SK-N-SH treated with all-trans-retinoic acid at 6 μM for 48 hours (cell line): Measurements from ENCODE around the gene COL25A1.

Experiments used
- ISL1 ChIP-seq: fragments of 250-450 bp; sonication (Bioruptor Pico); IDR thresholded peaks from 2 replicates; pipeline ENCODE4 v2.1.2; 2022; ENCODE audit warnings: mild to moderate bottlenecking, moderate library complexity
- PATZ1 ChIP-seq: fragments of 250-450 bp; sonication (Bioruptor Pico); IDR thresholded peaks from 2 replicates; pipeline ENCODE4 v1.8.0; 2020; ENCODE audit warnings: mild to moderate bottlenecking, moderate library complexity, borderline replicate concordance
- PPARA ChIP-seq: fragments of 250-450 bp; sonication (Bioruptor Pico); IDR thresholded peaks from 2 replicates; pipeline ENCODE4 v1.5.0; 2020; ENCODE audit warnings: mild to moderate bottlenecking, borderline replicate concordance
- ZFP30 ChIP-seq: fragments of 450-650 bp; formaldehyde crosslinking; IDR thresholded peaks from 2 replicates; pipeline ENCODE4 v1.5.0; 2022; ENCODE audit warnings: mild to moderate bottlenecking, moderate library complexity
- ZNF8 ChIP-seq: fragments of 450-650 bp; formaldehyde crosslinking; IDR thresholded peaks from 2 replicates; pipeline ENCODE4 v1.5.0; 2020; ENCODE audit warnings: mild to moderate bottlenecking, moderate library complexity

DNA sequence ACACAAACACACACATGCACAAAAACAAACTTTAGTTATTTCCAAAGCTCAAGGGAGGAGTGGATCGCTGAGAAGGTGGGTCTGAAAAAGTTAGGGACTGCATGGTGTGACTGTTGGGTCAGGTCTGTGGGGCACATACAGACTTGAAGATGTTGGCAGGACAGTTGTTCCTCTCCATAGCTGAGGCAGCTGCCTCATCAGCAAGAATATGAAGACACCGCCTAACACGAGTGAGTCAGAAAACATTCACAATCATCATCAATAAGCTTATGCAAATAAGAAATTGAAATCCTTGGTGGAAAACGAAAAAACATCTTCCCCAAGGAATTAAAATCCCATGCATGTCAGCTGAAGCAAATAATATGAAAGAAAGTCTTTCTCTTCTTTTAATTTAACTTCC is 148.0 kb downstream of the COL25A1 start:
- TF ChIP-seq PPARA (CRISPR knock-in tag) (no peak), ZNF8 (CRISPR knock-in tag) (no peak), PATZ1 (CRISPR knock-in tag) (no peak), ISL1 (CRISPR knock-in tag) (no peak), ZFP30 (CRISPR knock-in tag) (no peak)
